ENCODE results near the gene SAMD9.
"Not testable (repeated sequence)": the region's sequence is repeated elsewhere in the genome, so short reads cannot be mapped to it uniquely, and the experiment has no call there.

SAMD9 gene

GRCh38 chr7:93140582-93141191 lies 22.9 kb upstream of the SAMD9 start:
- Histone ChIP-seq H3K27ac (ENCODE audit: poor library complexity, severe bottlenecking) (no peak overlapping the region), H3K4me3 (ENCODE audit: severe bottlenecking) (no peak overlapping the region), H3K9me3 (ENCODE audit: severe bottlenecking) (no peaks in the 10 kb centered on the region), H3K36me3 (ENCODE audit: low read depth) (no peaks in the 10 kb centered on the region), H3K27me3 (ENCODE audit: insufficient read depth, poor library complexity, severe bottlenecking) (no peaks in the 10 kb centered on the region), H3K4me1 (ENCODE audit: insufficient read depth, poor library complexity, severe bottlenecking) (no peaks in the 10 kb centered on the region)
- ATAC-seq (ENCODE audit: low read depth) (no peak), DNase-seq (ENCODE audit: low spot score) (no peak)
- TF ChIP-seq CTCF (IDR thresholded peaks at IDR 0.05; ENCODE audit: poor library complexity, severe bottlenecking): no peak

GRCh38 chr7:93138576-93138975 lies 20.8 kb upstream of the SAMD9 start:
- no peaks in the 10 kb centered on the region for H3K36me3 ChIP-seq (ENCODE audit: low read depth)
- no peaks in the 10 kb centered on the region for H3K4me1 ChIP-seq (ENCODE audit: insufficient read depth, poor library complexity, severe bottlenecking)
- no peak overlapping the region for H3K4me3 ChIP-seq (ENCODE audit: severe bottlenecking)
- no peak for ATAC-seq (ENCODE audit: low read depth)
- no peak for DNase-seq (ENCODE audit: low spot score)
- H3K27ac ChIP-seq (ENCODE audit: poor library complexity, severe bottlenecking): no peak overlapping the region
- TF ChIP-seq CTCF (IDR thresholded peaks at IDR 0.05; ENCODE audit: poor library complexity, severe bottlenecking): no peak
- no peaks in the 10 kb centered on the region for H3K27me3 ChIP-seq (ENCODE audit: insufficient read depth, poor library complexity, severe bottlenecking)
- H3K9me3 ChIP-seq (ENCODE audit: severe bottlenecking): peaks cover 2% of the 10 kb centered on the region

- no peak for DNase-seq (ENCODE audit: low spot score)
- Histone ChIP-seq H3K4me1 (ENCODE audit: insufficient read depth, poor library complexity, severe bottlenecking) (no peaks in the 10 kb centered on the region), H3K27ac (ENCODE audit: poor library complexity, severe bottlenecking) (no peak overlapping the region), H3K36me3 (ENCODE audit: low read depth) (no peaks in the 10 kb centered on the region), H3K4me3 (ENCODE audit: severe bottlenecking) (no peak overlapping the region), H3K9me3 (ENCODE audit: severe bottlenecking) (peaks cover 2% of the 10 kb centered on the region), H3K27me3 (ENCODE audit: insufficient read depth, poor library complexity, severe bottlenecking) (no peaks in the 10 kb centered on the region)
- TF ChIP-seq CTCF (IDR thresholded peaks at IDR 0.05; ENCODE audit: poor library complexity, severe bottlenecking): no peak
- no peak for ATAC-seq (ENCODE audit: low read depth)
These were observed 15.2 kb upstream of the SAMD9 start for GRCh38 chr7:93133005-93133404.

- H3K4me1 ChIP-seq (ENCODE audit: insufficient read depth, poor library complexity, severe bottlenecking): no peaks in the 10 kb centered on the region
- no peaks in the 10 kb centered on the region for H3K27me3 ChIP-seq (ENCODE audit: insufficient read depth, poor library complexity, severe bottlenecking)
- DNase-seq (ENCODE audit: low spot score): no peak
- no peak overlapping the region for H3K27ac ChIP-seq (ENCODE audit: poor library complexity, severe bottlenecking)
- H3K9me3 ChIP-seq (ENCODE audit: severe bottlenecking): peaks cover 2% of the 10 kb centered on the region
- no peak for TF ChIP-seq CTCF (IDR thresholded peaks at IDR 0.05; ENCODE audit: poor library complexity, severe bottlenecking)
- no peak for ATAC-seq (ENCODE audit: low read depth)
- no peaks in the 10 kb centered on the region for H3K36me3 ChIP-seq (ENCODE audit: low read depth)
- H3K4me3 ChIP-seq (ENCODE audit: severe bottlenecking): no peak overlapping the region
These were observed 14.4 kb upstream of the SAMD9 start for GRCh38 chr7:93132216-93132615.

- H3K27me3 ChIP-seq (ENCODE audit: insufficient read depth, poor library complexity, severe bottlenecking); ATAC-seq (ENCODE audit: low read depth): not testable (repeated sequence)
These were observed 9.2 kb upstream of the SAMD9 start for GRCh38 chr7:93126954-93127353.

GRCh38 chr7:93123532-93123931 lies 5.8 kb upstream of the SAMD9 start:
- H3K36me3 ChIP-seq (ENCODE audit: low read depth); H3K9me3 ChIP-seq (ENCODE audit: severe bottlenecking); H3K27me3 ChIP-seq (ENCODE audit: insufficient read depth, poor library complexity, severe bottlenecking); DNase-seq (ENCODE audit: low spot score); ATAC-seq (ENCODE audit: low read depth); H3K4me3 ChIP-seq (ENCODE audit: severe bottlenecking); H3K27ac ChIP-seq (ENCODE audit: poor library complexity, severe bottlenecking): not testable (repeated sequence)
- H3K4me1 ChIP-seq (ENCODE audit: insufficient read depth, poor library complexity, severe bottlenecking): peaks cover 11% of the 10 kb centered on the region

More at GRCh38 chr7:93126954-93127353, 9.2 kb upstream of the SAMD9 start:
- H3K9me3 ChIP-seq (ENCODE audit: severe bottlenecking); H3K27ac ChIP-seq (ENCODE audit: poor library complexity, severe bottlenecking); DNase-seq (ENCODE audit: low spot score); H3K36me3 ChIP-seq (ENCODE audit: low read depth); H3K4me1 ChIP-seq (ENCODE audit: insufficient read depth, poor library complexity, severe bottlenecking); H3K4me3 ChIP-seq (ENCODE audit: severe bottlenecking): not testable (repeated sequence)

Data from RWPE2 (cell line).